Breast epithelium (tissue), 3 donors: ENCODE data around the gene CRY2.

Source experiments
- CTCF ChIP-seq, 3 donors: fragments of 450-650 bp; IDR thresholded peaks; one replicate each; pipeline ENCODE4 v1.5.1; 2016 to 2017; ENCODE audit warnings: antibody characterized with exemption in 3 of 3, mild to moderate bottlenecking in 3 of 3, moderate library complexity in 3 of 3
- POLR2A ChIP-seq: fragments of 450-650 bp; IDR thresholded peaks from one replicate; pipeline ENCODE4 v1.6.1; 2016; ENCODE audit warnings: antibody characterized with exemption, mild to moderate bottlenecking, moderate library complexity

- no peak for TF ChIP-seq CTCF (IDR thresholded peaks at IDR 0.05)
- TF ChIP-seq POLR2A, result no peak
Measured at GRCh38 chr11:45827123-45827522, 20.2 kb upstream of the CRY2 start.
